ENCODE measurements around the gene COG2. TPM values are rescaled to one million over a fixed set of nuclear protein-coding genes. Genes with fewer than 3 reads are reported as not detected.

COG2 gene, protein sequence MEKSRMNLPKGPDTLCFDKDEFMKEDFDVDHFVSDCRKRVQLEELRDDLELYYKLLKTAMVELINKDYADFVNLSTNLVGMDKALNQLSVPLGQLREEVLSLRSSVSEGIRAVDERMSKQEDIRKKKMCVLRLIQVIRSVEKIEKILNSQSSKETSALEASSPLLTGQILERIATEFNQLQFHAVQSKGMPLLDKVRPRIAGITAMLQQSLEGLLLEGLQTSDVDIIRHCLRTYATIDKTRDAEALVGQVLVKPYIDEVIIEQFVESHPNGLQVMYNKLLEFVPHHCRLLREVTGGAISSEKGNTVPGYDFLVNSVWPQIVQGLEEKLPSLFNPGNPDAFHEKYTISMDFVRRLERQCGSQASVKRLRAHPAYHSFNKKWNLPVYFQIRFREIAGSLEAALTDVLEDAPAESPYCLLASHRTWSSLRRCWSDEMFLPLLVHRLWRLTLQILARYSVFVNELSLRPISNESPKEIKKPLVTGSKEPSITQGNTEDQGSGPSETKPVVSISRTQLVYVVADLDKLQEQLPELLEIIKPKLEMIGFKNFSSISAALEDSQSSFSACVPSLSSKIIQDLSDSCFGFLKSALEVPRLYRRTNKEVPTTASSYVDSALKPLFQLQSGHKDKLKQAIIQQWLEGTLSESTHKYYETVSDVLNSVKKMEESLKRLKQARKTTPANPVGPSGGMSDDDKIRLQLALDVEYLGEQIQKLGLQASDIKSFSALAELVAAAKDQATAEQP
- total RNA-seq, result 10 to 100 TPM; 16.6 to 27.3 (median 20.5) TPM

GRCh38 chr1:230642263-230642959 lies at the start of gene COG2:
COG2 (plus strand) TSS chr1:230642481; CDS start chr1:230642607, 126 bp downstream.
- peak; percentile 89 to 95 for DNase-seq (ENCODE audit: low spot score in 2 of 2)
- peaks cover 0 to 14% (median 0%) of the 10 kb centered on the region in 3 donors for H3K36me3 ChIP-seq
- H3K9me3 ChIP-seq, result no peaks in the 10 kb centered on the region
- 1% methylated on average over 15 to 50 of the region's 62 CpGs for WGBS, 2 donors
- peak within 1 kb of the TSS; percentile 59 to 92 (median 72) for H3K4me3 ChIP-seq
- peaks cover 0 to 30% (median 16%) of the 10 kb centered on the region in 4 donors for H3K4me1 ChIP-seq
- H3K27me3 ChIP-seq, result peaks cover 0 to 4% of the 10 kb centered on the region in 2 donors
- peak; percentile 26 to 50 for TF ChIP-seq POLR2A (IDR thresholded peaks at IDR 0.05)
- TF ChIP-seq CTCF (IDR thresholded peaks at IDR 0.05), result peak; percentile 99 to 100 (median 100)
- TF ChIP-seq EP300 (IDR thresholded peaks at IDR 0.05), result peak in 1 of 2 donors; percentile 84
- peak within 1 kb of the TSS in 3 of 4 donors; percentile 70 to 89 (median 80) for H3K27ac ChIP-seq

GRCh38 chr1:230592848-230593414 lies 49.4 kb upstream of the COG2 start:
- Histone ChIP-seq H3K9me3 (no peaks in the 10 kb centered on the region), H3K36me3 (no peaks in the 10 kb centered on the region), H3K4me1 (no peaks in the 10 kb centered on the region), H3K4me3 (no peak overlapping the region), H3K27me3 (no peaks in the 10 kb centered on the region), H3K27ac (no peak overlapping the region)
- TF ChIP-seq CTCF (IDR thresholded peaks at IDR 0.05) (no peak), POLR2A (IDR thresholded peaks at IDR 0.05) (no peak), EP300 (IDR thresholded peaks at IDR 0.05) (no peak)
- WGBS, 2 donors, result 37 to 93% methylated on average over 2 of the region's 2 CpGs
- DNase-seq (ENCODE audit: low spot score in 2 of 2), result no peak

GRCh38 chr1:230594214-230594773 lies 48.0 kb upstream of the COG2 start:
- Histone ChIP-seq H3K27me3 (no peaks in the 10 kb centered on the region), H3K4me3 (no peak overlapping the region), H3K36me3 (no peaks in the 10 kb centered on the region), H3K27ac (no peak overlapping the region), H3K4me1 (no peaks in the 10 kb centered on the region), H3K9me3 (peaks cover 0 to 5% (median 0%) of the 10 kb centered on the region in 4 donors)
- no peak for DNase-seq (ENCODE audit: low spot score in 2 of 2)
- 91 to 93% methylated on average over 1 of the region's 1 CpG for WGBS, 2 donors
- TF ChIP-seq POLR2A (IDR thresholded peaks at IDR 0.05) (no peak), EP300 (IDR thresholded peaks at IDR 0.05) (no peak), CTCF (IDR thresholded peaks at IDR 0.05) (no peak)

DNA sequence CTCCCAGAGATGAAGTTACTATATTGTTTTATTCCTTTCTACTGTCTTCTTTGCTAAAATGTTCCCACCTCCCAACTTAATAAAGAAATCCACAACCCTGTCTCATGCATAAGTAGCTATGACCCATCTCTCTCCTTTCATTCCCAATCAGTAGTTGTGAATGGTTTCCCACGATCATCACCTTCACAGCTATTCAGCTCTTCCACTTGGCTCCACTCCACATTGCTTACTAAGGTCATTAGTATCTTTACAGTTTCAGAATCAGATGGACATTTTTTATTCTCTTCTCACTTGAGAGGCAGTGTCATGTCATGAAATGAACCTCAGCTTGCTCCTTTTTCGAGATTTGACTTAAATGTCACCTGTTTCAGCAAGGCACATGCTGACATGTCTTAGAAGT lies 47.1 kb upstream of the COG2 start:
- 66 to 80% methylated on average over 2 of the region's 2 CpGs for WGBS, 2 donors

More for the DNA sequence above, 47.1 kb upstream of the COG2 start:
- no peak overlapping the region for H3K27ac ChIP-seq
- H3K27me3 ChIP-seq, result no peaks in the 10 kb centered on the region
- H3K9me3 ChIP-seq, result peaks cover 0 to 5% (median 0%) of the 10 kb centered on the region in 4 donors
- DNase-seq (ENCODE audit: low spot score in 2 of 2), result no peak
- H3K36me3 ChIP-seq, result no peaks in the 10 kb centered on the region
- no peak for TF ChIP-seq POLR2A (IDR thresholded peaks at IDR 0.05)
- TF ChIP-seq CTCF (IDR thresholded peaks at IDR 0.05), result no peak
- no peak overlapping the region for H3K4me3 ChIP-seq
- no peaks in the 10 kb centered on the region for H3K4me1 ChIP-seq

Data from tibial nerve (tissue), 4 donors.